HEK293T (cell line): Measurements from ENCODE around the gene MRC1.

Source experiments
- CTCF ChIA-PET: fragments of 350-600 bp; formaldehyde crosslinking; extraction: SDS; loops from one replicate; lab custom pipeline; 2021; ENCODE audit warnings: antibody characterized with exemption, inconsistent platforms; lab: Yijun Ruan, JAX
- POLR2A ChIA-PET: fragments of 350-600 bp; formaldehyde crosslinking; extraction: SDS; loops from one replicate; lab custom pipeline; 2020; ENCODE audit warnings: antibody characterized with exemption, inconsistent platforms; lab: Yijun Ruan, JAX
- DNase-seq: peaks from one replicate; pipeline ENCODE4 v3.0.0; 2012; ENCODE audit warnings: mixed read lengths; ENCODE audit errors: extremely low spot score
- ARNT ChIP-seq: fragments of 450-650 bp; IDR thresholded peaks from 2 replicates; pipeline ENCODE4 v1.6.1; 2017; ENCODE audit warnings: mild to moderate bottlenecking
- BHLHE40 ChIP-seq: fragments of 450-650 bp; IDR thresholded peaks from 2 replicates; pipeline ENCODE4 v1.6.1; 2016; ENCODE audit warnings: mild to moderate bottlenecking, moderate library complexity, borderline replicate concordance
- CTBP1 ChIP-seq: fragments of 450-650 bp; IDR thresholded peaks from 2 replicates; pipeline ENCODE4 v1.6.1; 2016; ENCODE audit warnings: borderline replicate concordance
- ELF4 ChIP-seq: fragments of 450-650 bp; IDR thresholded peaks from 2 replicates; pipeline ENCODE4 v1.6.1; 2017; ENCODE audit warnings: antibody characterized with exemption
- FOXA1 ChIP-seq: fragments of 450-650 bp; IDR thresholded peaks from 2 replicates; pipeline ENCODE4 v1.6.1; 2016; ENCODE audit warnings: mild to moderate bottlenecking
- FOXK2 ChIP-seq: fragments of 450-650 bp; IDR thresholded peaks from 2 replicates; pipeline ENCODE4 v1.6.1; 2016; ENCODE audit warnings: mild to moderate bottlenecking
- FOXM1 ChIP-seq: fragments of 450-650 bp; IDR thresholded peaks from 2 replicates; pipeline ENCODE4 v1.6.1; 2017; ENCODE audit warnings: mild to moderate bottlenecking, borderline replicate concordance
- HDGF ChIP-seq: fragments of 450-650 bp; IDR thresholded peaks from 2 replicates; pipeline ENCODE4 v1.6.1; 2017; ENCODE audit warnings: antibody characterized with exemption, borderline replicate concordance
- L3MBTL2 ChIP-seq: fragments of 450-650 bp; conservative IDR thresholded peaks from 2 replicates; pipeline ENCODE4 v1.6.1; 2016; ENCODE audit warnings: mild to moderate bottlenecking
- LEF1 ChIP-seq: fragments of 450-650 bp; IDR thresholded peaks from 2 replicates; pipeline ENCODE4 v1.6.1; 2017; ENCODE audit warnings: mild to moderate bottlenecking, borderline replicate concordance
- NFRKB ChIP-seq: fragments of 450-650 bp; IDR thresholded peaks from 2 replicates; pipeline ENCODE4 v1.6.1; 2016; ENCODE audit warnings: mild to moderate bottlenecking, moderate library complexity
- PKNOX1 ChIP-seq: fragments of 450-650 bp; IDR thresholded peaks from 2 replicates; pipeline ENCODE4 v1.6.1; 2016
- SP1 ChIP-seq: fragments of 450-650 bp; IDR thresholded peaks from 2 replicates; pipeline ENCODE4 v1.6.1; 2017
- SUZ12 ChIP-seq: fragments of 450-650 bp; IDR thresholded peaks from 2 replicates; pipeline ENCODE4 v1.6.1; 2016; ENCODE audit warnings: mild to moderate bottlenecking
- TARDBP ChIP-seq: fragments of 450-650 bp; IDR thresholded peaks from 2 replicates; pipeline ENCODE4 v1.6.1; 2016
- ZNF384 ChIP-seq: fragments of 450-650 bp; IDR thresholded peaks from 2 replicates; pipeline ENCODE4 v1.6.1; 2016

The MRC1 gene

DNA sequence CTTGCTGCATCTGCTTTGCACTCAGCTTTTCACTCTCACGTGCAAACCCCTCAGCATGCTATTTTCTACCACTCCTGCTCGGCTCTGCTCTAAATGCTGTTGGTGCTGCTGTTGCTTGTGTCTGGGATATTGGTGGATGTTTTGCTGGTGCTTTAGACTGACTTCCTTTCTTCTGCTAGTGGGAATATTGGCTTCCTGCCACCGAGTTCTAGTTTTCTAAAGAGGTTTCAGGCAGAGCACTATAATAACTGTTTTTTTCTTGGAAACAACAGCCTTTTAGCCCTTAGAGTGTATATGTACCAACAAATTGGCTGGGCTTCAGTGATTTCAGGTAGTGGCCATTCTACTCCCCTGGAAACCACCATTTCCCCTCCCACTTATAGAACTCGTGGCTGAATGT lies 29.4 kb upstream of the MRC1 start:
- no peak for DNase-seq
- ChIA-PET CTCF (no interaction called here), POLR2A (no interaction called here)
- no peak for TF ChIP-seq FOXK2
- no peak for TF ChIP-seq BHLHE40
- TF ChIP-seq ELF4: no peak
- no peak for TF ChIP-seq SP1
- TF ChIP-seq ARNT: no peak
- TF ChIP-seq L3MBTL2: no peak
- TF ChIP-seq TARDBP: no peak
- TF ChIP-seq ZNF384: no peak
- no peak for TF ChIP-seq LEF1
- no peak for TF ChIP-seq NFRKB
- TF ChIP-seq PKNOX1: no peak
- no peak for TF ChIP-seq CTBP1
- TF ChIP-seq HDGF: no peak

DNA sequence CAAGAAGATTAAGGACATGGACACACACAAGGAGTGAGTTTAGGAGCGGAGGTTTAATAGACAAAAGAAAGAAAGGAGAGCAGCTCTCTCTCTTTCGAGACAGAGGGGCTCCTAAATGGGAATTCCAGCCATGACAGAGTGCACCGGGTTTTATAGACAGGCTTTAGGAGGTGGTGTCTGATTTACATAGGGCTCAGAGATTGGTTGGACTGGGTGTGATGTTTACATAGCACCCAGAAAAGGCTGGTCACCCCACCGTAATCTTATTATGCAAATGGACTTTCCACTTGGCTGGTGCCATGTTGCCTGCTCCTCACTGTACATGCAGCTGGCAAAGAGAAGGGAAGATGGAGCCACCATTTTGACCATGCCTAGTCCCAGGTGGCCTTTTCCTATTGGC lies 28.4 kb upstream of the MRC1 start:
- CTCF ChIA-PET: no interaction called here
- DNase-seq: no peak

DNA sequence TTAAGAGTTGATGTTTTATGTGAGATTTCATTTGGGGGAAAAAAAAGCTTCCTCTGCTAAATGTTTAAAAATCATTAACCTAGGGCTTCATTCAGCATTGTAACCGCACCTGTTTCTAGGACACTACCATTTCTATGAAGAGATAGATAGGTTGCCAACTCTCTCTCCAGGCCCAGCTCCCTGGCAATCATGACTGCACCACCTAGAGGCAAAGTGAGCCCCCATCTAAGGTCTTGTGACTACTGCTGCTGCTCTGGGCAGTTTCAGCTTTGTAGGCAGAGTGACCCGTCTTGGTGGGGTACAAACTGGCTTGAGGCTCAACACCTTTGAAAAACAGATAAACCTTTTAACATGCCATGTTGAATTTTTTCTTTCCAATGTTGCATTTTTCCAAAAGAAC lies 27.3 kb upstream of the MRC1 start:
- POLR2A ChIA-PET: no interaction called here
- no peak for DNase-seq
- TF ChIP-seq HDGF (no peak), TARDBP (no peak), NFRKB (no peak), L3MBTL2 (no peak), ELF4 (no peak), SUZ12 (no peak), BHLHE40 (no peak), ARNT (no peak), FOXK2 (no peak), CTBP1 (no peak), FOXA1 (no peak), ZNF384 (no peak), LEF1 (no peak), SP1 (no peak), FOXM1 (no peak), PKNOX1 (no peak)
- CTCF ChIA-PET: no interaction called here

More for the DNA sequence above, 28.4 kb upstream of the MRC1 start:
- TF ChIP-seq FOXA1 (no peak), PKNOX1 (no peak), LEF1 (no peak), NFRKB (no peak), CTBP1 (no peak)
- POLR2A ChIA-PET: no interaction called here

DNA sequence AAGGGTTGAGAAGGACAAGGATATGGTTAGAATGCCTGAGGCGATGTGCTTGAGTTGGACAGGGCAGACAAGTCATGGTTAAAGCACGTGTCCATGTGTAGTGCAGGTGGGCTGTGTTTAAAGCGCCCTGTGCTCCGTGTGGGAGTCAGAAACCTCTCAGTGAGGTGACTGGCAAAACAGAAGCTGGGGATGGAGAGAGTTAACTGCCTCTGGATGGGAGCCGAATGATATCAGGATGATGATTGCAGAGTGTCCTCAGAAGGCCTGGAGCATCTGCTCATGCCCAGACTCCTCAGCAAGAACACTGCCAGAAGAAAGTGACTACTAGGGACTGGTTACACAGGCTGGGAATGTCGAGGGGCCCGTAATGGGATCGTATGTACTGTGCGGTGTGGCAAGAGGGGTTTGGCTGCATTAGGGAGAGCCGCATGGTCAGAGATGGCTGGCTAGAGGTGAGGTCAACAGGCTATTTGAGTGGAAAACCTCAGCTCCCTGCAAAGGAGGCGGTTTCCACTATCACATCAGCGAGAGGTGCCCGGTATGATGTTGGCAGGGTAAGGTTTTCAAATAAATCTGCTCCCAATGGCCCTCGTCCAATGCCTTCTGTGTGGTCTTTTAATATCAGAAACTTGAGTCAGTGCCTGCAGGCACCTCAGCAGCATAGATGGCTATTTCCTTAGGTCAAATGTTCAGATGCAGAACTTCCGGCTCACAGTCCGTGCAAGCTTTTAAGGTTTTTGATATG lies 26.1 kb upstream of the MRC1 start:
- CTCF ChIA-PET: no interaction called here
- DNase-seq: no peak
- POLR2A ChIA-PET: no interaction called here
- TF ChIP-seq HDGF (no peak), PKNOX1 (no peak), LEF1 (no peak), ZNF384 (no peak), NFRKB (no peak), FOXA1 (no peak)

DNA sequence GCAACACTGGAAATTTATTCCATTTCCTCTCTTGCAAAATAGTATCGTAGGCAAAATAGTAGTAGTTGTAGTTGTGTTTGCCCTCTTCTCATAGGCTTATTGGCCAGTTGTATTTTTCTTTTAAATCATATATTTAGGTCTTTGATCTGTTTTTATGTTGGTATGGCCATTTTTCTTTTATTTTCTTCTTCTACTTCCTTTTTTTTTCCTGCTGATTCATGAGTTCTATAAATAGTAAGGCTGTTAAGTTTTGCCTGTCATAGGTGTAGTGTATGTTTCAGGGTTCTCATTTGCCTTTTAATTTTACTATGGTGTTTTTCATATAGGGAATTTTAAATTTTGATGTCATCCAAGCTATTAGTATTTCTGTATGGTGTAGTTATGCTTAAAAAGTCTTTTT lies 25.4 kb upstream of the MRC1 start:
- ChIA-PET POLR2A (no interaction called here), CTCF (no interaction called here)
- DNase-seq: no peak
- TF ChIP-seq FOXK2 (no peak), NFRKB (no peak), BHLHE40 (no peak), ELF4 (no peak)

DNA sequence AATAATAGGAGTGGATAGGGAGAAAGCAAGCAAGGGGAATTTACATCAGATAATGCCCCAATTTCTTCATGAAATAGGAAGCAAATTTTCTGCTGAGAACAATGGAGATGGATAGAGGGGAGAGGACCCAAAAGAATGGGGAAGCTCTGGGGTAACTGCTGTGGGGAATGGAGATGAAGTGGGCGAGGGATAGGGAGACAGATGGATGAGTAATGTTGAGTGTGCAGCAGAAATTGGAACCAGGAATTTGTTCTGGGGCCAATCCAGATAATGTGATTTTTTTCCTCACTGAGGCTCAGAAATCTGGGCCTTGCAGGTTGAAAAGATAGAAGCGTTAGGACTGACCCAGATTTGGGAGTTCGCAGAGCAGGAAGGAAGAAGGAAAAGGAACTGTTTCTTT lies 24.5 kb upstream of the MRC1 start:
- CTCF ChIA-PET: no interaction called here

More for the DNA sequence above, 24.5 kb upstream of the MRC1 start:
- DNase-seq: no peak
- POLR2A ChIA-PET: no interaction called here
- TF ChIP-seq BHLHE40 (no peak), SUZ12 (no peak), TARDBP (no peak), PKNOX1 (no peak), CTBP1 (no peak), NFRKB (no peak), FOXM1 (no peak), HDGF (no peak), ZNF384 (no peak), ELF4 (no peak), FOXA1 (no peak), ARNT (no peak), L3MBTL2 (no peak), SP1 (no peak), FOXK2 (no peak), LEF1 (no peak)
